IPS-18a (cell line): ENCODE measurements around the gene ATP10D.
A peak's percentile ranks its signal among the peaks of the same experiment; 100 is the strongest.

ENCODE experiments used
- H3K27ac ChIP-seq: one replicate; pipeline ENCODE4 v1.5.1; 2013; ENCODE audit warnings: low read length
- H3K27me3 ChIP-seq: one replicate; pipeline ENCODE4 v1.6.1; 2013; ENCODE audit warnings: mild to moderate bottlenecking, low read length; ENCODE audit not compliant: control insufficient read depth, insufficient read depth
- H3K36me3 ChIP-seq: one replicate; pipeline ENCODE4 v1.6.1; 2013; ENCODE audit warnings: low read depth, low read length; ENCODE audit not compliant: control insufficient read depth
- H3K4me1 ChIP-seq: one replicate; pipeline ENCODE4 v1.6.1; 2013; ENCODE audit warnings: low read depth, low read length; ENCODE audit not compliant: control insufficient read depth
- H3K4me3 ChIP-seq: one replicate; pipeline ENCODE4 v1.5.1; 2013; ENCODE audit warnings: low read length
- H3K9ac ChIP-seq: one replicate; pipeline ENCODE4 v1.6.1; 2013; ENCODE audit warnings: mild to moderate bottlenecking, low read length, moderate library complexity
- H3K9me3 ChIP-seq: one replicate; pipeline ENCODE4 v1.6.1; 2013; ENCODE audit warnings: low read depth, low read length; ENCODE audit not compliant: control insufficient read depth

The ATP10D gene

GRCh38 chr4:47485047-47485692 lies at the start of gene ATP10D:
Gene ATP10D (plus strand): TSS chr4:47485275. CDS start chr4:47512541, 27,266 bp downstream.
- Histone ChIP-seq H3K4me1 (peaks cover 6% of the 10 kb centered on the region), H3K4me3 (peak within 1 kb of the TSS; percentile 96), H3K27me3 (peaks cover 11% of the 10 kb centered on the region), H3K9ac (peak within 1 kb of the TSS; percentile 79), H3K36me3 (no peaks in the 10 kb centered on the region), H3K27ac (no peak within 1 kb of the TSS), H3K9me3 (no peaks in the 10 kb centered on the region)

- peaks cover 4% of the 10 kb centered on the region for H3K4me1 ChIP-seq
- no peak overlapping the region for H3K9ac ChIP-seq
- H3K4me3 ChIP-seq: no peak overlapping the region
- no peaks in the 10 kb centered on the region for H3K36me3 ChIP-seq
- H3K9me3 ChIP-seq: no peaks in the 10 kb centered on the region
- no peak overlapping the region for H3K27ac ChIP-seq
- no peaks in the 10 kb centered on the region for H3K27me3 ChIP-seq
Observed at GRCh38 chr4:47442980-47443379, 42.1 kb upstream of the ATP10D start.

GRCh38 chr4:47444031-47444430 lies 41.0 kb upstream of the ATP10D start:
- Histone ChIP-seq H3K9ac (no peak overlapping the region), H3K36me3 (no peaks in the 10 kb centered on the region), H3K9me3 (no peaks in the 10 kb centered on the region), H3K27me3 (no peaks in the 10 kb centered on the region), H3K4me1 (peaks cover 4% of the 10 kb centered on the region), H3K4me3 (no peak overlapping the region), H3K27ac (no peak overlapping the region)

- Histone ChIP-seq H3K4me1 (no peaks in the 10 kb centered on the region), H3K27ac (no peak overlapping the region), H3K27me3 (no peaks in the 10 kb centered on the region), H3K9ac (no peak overlapping the region), H3K4me3 (no peak overlapping the region), H3K36me3 (no peaks in the 10 kb centered on the region), H3K9me3 (no peaks in the 10 kb centered on the region)
Observed at GRCh38 chr4:47451657-47452056, 33.4 kb upstream of the ATP10D start.

GRCh38 chr4:47462799-47463234 lies 22.3 kb upstream of the ATP10D start:
- no peak overlapping the region for H3K27ac ChIP-seq
- H3K9ac ChIP-seq: peak overlapping the region; percentile 60
- H3K36me3 ChIP-seq: no peaks in the 10 kb centered on the region
- H3K4me3 ChIP-seq: peak overlapping the region; percentile 92
- H3K9me3 ChIP-seq: no peaks in the 10 kb centered on the region
- peaks cover 4% of the 10 kb centered on the region for H3K4me1 ChIP-seq
- H3K27me3 ChIP-seq: peaks cover 4% of the 10 kb centered on the region

- H3K9ac ChIP-seq: peak within 1 kb of the TSS; percentile 60
- H3K4me3 ChIP-seq: peak within 1 kb of the TSS; percentile 92
- no peaks in the 10 kb centered on the region for H3K9me3 ChIP-seq
- no peaks in the 10 kb centered on the region for H3K36me3 ChIP-seq
- peaks cover 4% of the 10 kb centered on the region for H3K27me3 ChIP-seq
- peaks cover 4% of the 10 kb centered on the region for H3K4me1 ChIP-seq
- H3K27ac ChIP-seq: no peak within 1 kb of the TSS
Observed at GRCh38 chr4:47463235-47463956, 21.7 kb upstream of the ATP10D start, which contains the start of gene COMMD8. Gene COMMD8 (minus strand): TSS chr4:47463702. CDS start chr4:47463651, 51 bp downstream.

GRCh38 chr4:47465004-47465403 lies 20.1 kb upstream of the ATP10D start:
- Histone ChIP-seq H3K27ac (no peak overlapping the region), H3K9me3 (no peaks in the 10 kb centered on the region), H3K4me3 (no peak overlapping the region), H3K27me3 (peaks cover 4% of the 10 kb centered on the region), H3K4me1 (peaks cover 4% of the 10 kb centered on the region), H3K9ac (no peak overlapping the region), H3K36me3 (no peaks in the 10 kb centered on the region)

GRCh38 chr4:47466056-47466785 lies 18.9 kb upstream of the ATP10D start:
- H3K9me3 ChIP-seq: no peaks in the 10 kb centered on the region
- H3K27me3 ChIP-seq: peaks cover 4% of the 10 kb centered on the region
- H3K36me3 ChIP-seq: no peaks in the 10 kb centered on the region
- H3K9ac ChIP-seq: no peak overlapping the region
- H3K27ac ChIP-seq: no peak overlapping the region
- H3K4me3 ChIP-seq: no peak overlapping the region
- peaks cover 4% of the 10 kb centered on the region for H3K4me1 ChIP-seq

GRCh38 chr4:47468706-47469365 lies 16.2 kb upstream of the ATP10D start:
- H3K36me3 ChIP-seq: no peaks in the 10 kb centered on the region
- no peaks in the 10 kb centered on the region for H3K27me3 ChIP-seq
- H3K4me3 ChIP-seq: no peak overlapping the region
- no peaks in the 10 kb centered on the region for H3K9me3 ChIP-seq
- no peak overlapping the region for H3K27ac ChIP-seq
- H3K4me1 ChIP-seq: peaks cover 6% of the 10 kb centered on the region
- no peak overlapping the region for H3K9ac ChIP-seq

GRCh38 chr4:47469951-47470350 lies 15.1 kb upstream of the ATP10D start:
- no peak overlapping the region for H3K27ac ChIP-seq
- H3K27me3 ChIP-seq: no peaks in the 10 kb centered on the region
- no peaks in the 10 kb centered on the region for H3K36me3 ChIP-seq
- no peak overlapping the region for H3K4me3 ChIP-seq
- no peaks in the 10 kb centered on the region for H3K9me3 ChIP-seq
- peaks cover 6% of the 10 kb centered on the region for H3K4me1 ChIP-seq
- H3K9ac ChIP-seq: no peak overlapping the region

GRCh38 chr4:47471064-47471463 lies 14.0 kb upstream of the ATP10D start:
- no peak overlapping the region for H3K9ac ChIP-seq
- peaks cover 6% of the 10 kb centered on the region for H3K4me1 ChIP-seq
- no peaks in the 10 kb centered on the region for H3K36me3 ChIP-seq
- H3K4me3 ChIP-seq: no peak overlapping the region
- H3K27ac ChIP-seq: no peak overlapping the region
- H3K9me3 ChIP-seq: no peaks in the 10 kb centered on the region
- H3K27me3 ChIP-seq: no peaks in the 10 kb centered on the region
